ENCODE data around the gene HRH3.

Gene HRH3

GRCh38 chr20:62237514-62237800 is 17.4 kb upstream of the HRH3 start:
- Histone ChIP-seq H3K27me3 (ENCODE audit: control insufficient read depth, low read length) (no peaks in the 10 kb centered on the region), H3K4me1 (ENCODE audit: control insufficient read depth, low read length) (peaks cover 13% of the 10 kb centered on the region), H3K79me2 (ENCODE audit: control insufficient read depth, low read length) (peaks cover 35% of the 10 kb centered on the region), H4K20me1 (ENCODE audit: control insufficient read depth, insufficient read depth, low read depth, low read length) (peaks cover 4% of the 10 kb centered on the region; the same call in 1 of the 2 replicates), H3K9me2 (replicated peaks; ENCODE audit: control insufficient read depth, low read length) (no peaks in the 10 kb centered on the region), H3F3A (ENCODE audit: control insufficient read depth, insufficient read depth) (no peaks in the 10 kb centered on the region), H3K4me3 (ENCODE audit: low read length) (peak overlapping the region; percentile 39), H3K36me3 (ENCODE audit: control insufficient read depth, low read length) (peaks cover 5% of the 10 kb centered on the region; the same call in 1 of the 2 replicates), H3K9me3 (ENCODE audit: control insufficient read depth, insufficient read depth, low read length) (no peaks in the 10 kb centered on the region), H3K4me2 (ENCODE audit: low read length) (peak overlapping the region; percentile 56), H3K27ac (ENCODE audit: low read depth, low read length) (no peak overlapping the region)
- TF ChIP-seq, protein P1, sequence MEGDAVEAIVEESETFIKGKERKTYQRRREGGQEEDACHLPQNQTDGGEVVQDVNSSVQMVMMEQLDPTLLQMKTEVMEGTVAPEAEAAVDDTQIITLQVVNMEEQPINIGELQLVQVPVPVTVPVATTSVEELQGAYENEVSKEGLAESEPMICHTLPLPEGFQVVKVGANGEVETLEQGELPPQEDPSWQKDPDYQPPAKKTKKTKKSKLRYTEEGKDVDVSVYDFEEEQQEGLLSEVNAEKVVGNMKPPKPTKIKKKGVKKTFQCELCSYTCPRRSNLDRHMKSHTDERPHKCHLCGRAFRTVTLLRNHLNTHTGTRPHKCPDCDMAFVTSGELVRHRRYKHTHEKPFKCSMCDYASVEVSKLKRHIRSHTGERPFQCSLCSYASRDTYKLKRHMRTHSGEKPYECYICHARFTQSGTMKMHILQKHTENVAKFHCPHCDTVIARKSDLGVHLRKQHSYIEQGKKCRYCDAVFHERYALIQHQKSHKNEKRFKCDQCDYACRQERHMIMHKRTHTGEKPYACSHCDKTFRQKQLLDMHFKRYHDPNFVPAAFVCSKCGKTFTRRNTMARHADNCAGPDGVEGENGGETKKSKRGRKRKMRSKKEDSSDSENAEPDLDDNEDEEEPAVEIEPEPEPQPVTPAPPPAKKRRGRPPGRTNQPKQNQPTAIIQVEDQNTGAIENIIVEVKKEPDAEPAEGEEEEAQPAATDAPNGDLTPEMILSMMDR (IDR thresholded peaks at IDR 0.05; ENCODE audit: low read depth, low read length, poor library complexity, severe bottlenecking) = no peak
- no peak for TF ChIP-seq EZH2phosphoT487 (IDR thresholded peaks at IDR 0.05; ENCODE audit: borderline replicate concordance, low read length)

GRCh38 chr20:62236766-62237513 is 16.9 kb upstream of the HRH3 start:
- no peaks in the 10 kb centered on the region for H3K27me3 ChIP-seq (ENCODE audit: control insufficient read depth, low read length)
- peaks cover 30% of the 10 kb centered on the region for H3K79me2 ChIP-seq (ENCODE audit: control insufficient read depth, low read length)
- H3K9me3 ChIP-seq (ENCODE audit: control insufficient read depth, insufficient read depth, low read length) = no peaks in the 10 kb centered on the region
- H3K4me2 ChIP-seq (ENCODE audit: low read length) = no peak overlapping the region
- H3K4me1 ChIP-seq (ENCODE audit: control insufficient read depth, low read length) = peaks cover 13% of the 10 kb centered on the region
- no peaks in the 10 kb centered on the region for H3F3A ChIP-seq (ENCODE audit: control insufficient read depth, insufficient read depth)
- no peak overlapping the region for H3K27ac ChIP-seq (ENCODE audit: low read depth, low read length)
- no peaks in the 10 kb centered on the region for H3K9me2 ChIP-seq (replicated peaks; ENCODE audit: control insufficient read depth, low read length)
- H3K4me3 ChIP-seq (ENCODE audit: low read length) = no peak overlapping the region
- H3K36me3 ChIP-seq (ENCODE audit: control insufficient read depth, low read length) = peaks cover 5% of the 10 kb centered on the region; the same call in 1 of the 2 replicates
- TF ChIP-seq, protein P1 (IDR thresholded peaks at IDR 0.05; ENCODE audit: low read depth, low read length, poor library complexity, severe bottlenecking) = no peak
- peaks cover 4% of the 10 kb centered on the region; the same call in 1 of the 2 replicates for H4K20me1 ChIP-seq (ENCODE audit: control insufficient read depth, insufficient read depth, low read depth, low read length)

GRCh38 chr20:62236200-62236599 is 16.1 kb upstream of the HRH3 start:
- no peaks in the 10 kb centered on the region for H3K9me3 ChIP-seq (ENCODE audit: control insufficient read depth, insufficient read depth, low read length)
- H3K79me2 ChIP-seq (ENCODE audit: control insufficient read depth, low read length) = peaks cover 23% of the 10 kb centered on the region
- H3K4me1 ChIP-seq (ENCODE audit: control insufficient read depth, low read length) = peaks cover 13% of the 10 kb centered on the region
- H3K4me2 ChIP-seq (ENCODE audit: low read length) = no peak overlapping the region
- peaks cover 4% of the 10 kb centered on the region; the same call in 1 of the 2 replicates for H4K20me1 ChIP-seq (ENCODE audit: control insufficient read depth, insufficient read depth, low read depth, low read length)
- no peaks in the 10 kb centered on the region for H3K36me3 ChIP-seq (ENCODE audit: control insufficient read depth, low read length)
- no peaks in the 10 kb centered on the region for H3K27me3 ChIP-seq (ENCODE audit: control insufficient read depth, low read length)
- no peaks in the 10 kb centered on the region for H3K9me2 ChIP-seq (replicated peaks; ENCODE audit: control insufficient read depth, low read length)
- H3K27ac ChIP-seq (ENCODE audit: low read depth, low read length) = no peak overlapping the region
- no peak for TF ChIP-seq EZH2phosphoT487 (IDR thresholded peaks at IDR 0.05; ENCODE audit: borderline replicate concordance, low read length)
- TF ChIP-seq, protein P1 (IDR thresholded peaks at IDR 0.05; ENCODE audit: low read depth, low read length, poor library complexity, severe bottlenecking) = no peak
- H3F3A ChIP-seq (ENCODE audit: control insufficient read depth, insufficient read depth) = no peaks in the 10 kb centered on the region
- H3K4me3 ChIP-seq (ENCODE audit: low read length) = no peak overlapping the region
